ENCODE data around the gene YPEL4.

YPEL4 gene

DNA sequence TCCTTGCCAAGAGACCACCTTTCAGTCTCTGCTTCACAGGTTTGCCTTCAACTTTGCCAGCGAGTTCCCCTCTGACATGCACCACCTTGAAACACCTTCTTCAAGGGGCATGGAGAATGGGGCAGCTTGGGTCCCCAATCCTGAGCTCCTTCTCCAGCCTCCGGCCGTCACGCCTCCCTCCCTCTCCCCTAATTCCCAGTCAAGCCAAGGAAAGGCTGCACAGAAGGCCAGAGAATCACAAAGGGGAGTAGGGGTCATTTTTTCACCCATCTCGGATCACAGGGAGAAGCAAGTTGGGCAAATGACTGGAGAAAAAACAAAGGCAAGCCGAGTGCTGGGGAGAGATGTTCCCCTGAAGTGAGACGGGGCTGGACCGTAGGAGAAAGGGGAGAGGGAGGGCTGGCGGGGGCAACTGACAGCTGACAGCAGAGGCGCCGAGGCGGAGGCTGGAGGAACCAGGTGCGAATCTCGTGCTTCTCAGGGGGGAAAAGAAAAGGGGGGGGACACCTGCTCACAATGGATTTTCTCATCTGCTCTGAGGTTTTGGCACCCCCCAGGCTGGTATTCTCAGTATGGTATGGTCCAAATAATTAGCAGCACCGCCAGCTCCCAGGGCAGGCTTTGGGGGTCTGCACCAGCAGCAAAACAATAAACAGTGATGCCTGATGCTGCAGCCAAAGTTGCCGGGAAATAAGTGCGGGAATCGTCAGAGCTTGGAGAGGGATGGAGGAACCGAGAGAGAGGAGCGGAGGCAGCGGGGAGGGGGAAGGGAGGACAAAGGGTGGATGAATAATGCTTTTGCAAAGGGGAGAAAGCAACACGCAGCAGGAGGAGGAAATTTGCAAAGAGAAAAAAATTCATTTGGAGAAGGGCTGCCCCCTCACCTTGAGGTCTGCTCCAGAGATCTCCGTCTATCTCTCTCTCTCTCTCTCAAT is 644 bp downstream of the YPEL4 start:
- no peak for DNase-seq

DNA sequence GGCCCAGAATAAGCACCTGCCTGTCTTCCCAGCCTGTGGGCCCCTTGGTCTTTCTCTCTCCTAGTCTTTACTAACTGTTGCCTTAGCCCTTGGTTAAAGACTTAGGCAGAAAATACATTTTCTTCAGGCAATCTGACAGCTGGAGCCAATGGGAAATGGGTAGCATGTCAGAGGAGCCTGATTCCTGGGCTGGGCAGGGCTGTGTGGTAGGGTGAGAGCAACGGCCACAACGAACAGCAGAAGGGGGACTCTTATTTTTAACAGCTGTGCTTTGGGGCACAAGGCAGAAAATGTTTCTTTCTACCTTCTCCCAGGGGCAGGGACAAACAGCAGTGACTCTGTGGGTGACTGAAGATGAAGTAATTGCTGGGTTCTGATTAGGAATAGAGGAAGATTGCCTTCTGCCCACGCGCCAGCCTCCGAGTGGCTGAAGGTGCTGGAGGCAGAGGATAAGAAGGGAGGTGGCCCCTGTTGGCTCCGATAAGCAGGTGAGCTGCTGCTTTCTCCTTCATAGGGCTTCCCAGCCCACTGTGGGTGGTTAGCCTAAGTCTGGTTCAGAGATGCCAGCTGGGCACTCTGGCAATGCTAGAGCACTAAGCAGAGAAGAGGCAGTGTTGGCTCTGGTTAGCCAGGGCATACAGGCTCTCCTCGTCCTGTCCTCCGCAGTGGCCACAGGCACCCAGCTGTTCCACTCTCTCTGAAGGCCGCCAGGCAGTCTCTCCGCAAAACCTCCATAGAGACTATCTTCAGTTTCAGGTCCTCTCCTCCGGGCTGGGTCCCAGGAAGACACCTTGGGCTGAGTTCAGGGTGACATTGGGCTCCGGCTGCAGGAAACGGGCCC is 1.5 kb downstream of the YPEL4 start:
- DNase-seq: no peak

GRCh38 chr11:57647372-57647771 is 2.3 kb downstream of the YPEL4 start:
- DNase-seq: no peak

DNA sequence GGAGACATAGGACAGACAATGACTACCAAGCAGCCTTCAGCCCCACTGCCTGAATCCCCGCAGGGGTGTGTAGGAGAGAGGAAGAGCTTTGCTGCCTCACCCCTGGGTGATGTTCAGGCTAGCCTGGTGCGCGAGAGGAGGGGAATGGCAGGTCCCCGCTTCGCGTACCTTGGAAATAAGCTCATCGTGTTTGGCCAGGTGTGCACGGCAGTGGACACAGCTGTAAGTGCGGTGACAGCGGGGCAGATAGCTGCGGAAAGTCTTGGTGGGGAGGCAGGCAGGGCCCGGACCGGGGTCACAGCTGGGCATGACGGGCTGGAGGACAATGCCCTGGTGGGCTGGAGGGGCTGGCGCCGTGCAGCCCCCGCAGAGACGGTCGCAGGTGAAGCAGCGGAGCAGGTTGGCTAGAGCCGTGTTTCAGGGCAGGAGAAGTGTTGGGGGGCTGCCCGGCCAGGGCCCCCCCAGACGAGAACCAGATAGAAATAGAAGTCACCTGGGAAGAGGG is 2.9 kb downstream of the YPEL4 start:
- DNase-seq: no peak

DNA sequence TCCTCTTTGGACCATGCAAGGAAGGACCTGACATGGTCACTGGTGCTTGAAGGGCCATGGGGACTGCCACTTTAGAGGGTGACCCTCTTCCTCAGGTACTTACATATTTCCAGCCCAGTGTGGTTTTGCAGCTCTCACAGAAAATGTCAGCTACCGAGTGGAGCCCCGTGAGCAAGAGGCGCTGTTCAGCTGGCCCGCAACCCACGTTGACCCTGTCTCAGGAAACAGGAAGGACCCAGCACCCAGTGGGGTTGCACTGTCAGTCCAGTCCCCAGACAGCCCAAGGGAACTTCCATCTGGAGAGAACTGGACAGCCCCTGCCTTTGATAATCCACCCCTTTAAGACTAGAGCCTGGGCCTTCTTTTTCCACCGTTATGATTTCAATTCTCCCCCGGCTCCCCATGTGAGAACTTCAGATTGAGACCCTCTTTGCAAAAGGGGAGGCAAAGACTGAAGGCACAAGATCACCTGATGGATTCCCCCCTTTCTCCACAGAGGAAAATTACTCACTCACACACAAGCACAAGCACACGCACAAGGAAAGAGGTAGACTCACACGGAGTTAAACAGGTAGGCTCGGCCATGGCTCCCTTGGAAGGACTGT is 3.4 kb downstream of the YPEL4 start:
- no peak for DNase-seq

DNA sequence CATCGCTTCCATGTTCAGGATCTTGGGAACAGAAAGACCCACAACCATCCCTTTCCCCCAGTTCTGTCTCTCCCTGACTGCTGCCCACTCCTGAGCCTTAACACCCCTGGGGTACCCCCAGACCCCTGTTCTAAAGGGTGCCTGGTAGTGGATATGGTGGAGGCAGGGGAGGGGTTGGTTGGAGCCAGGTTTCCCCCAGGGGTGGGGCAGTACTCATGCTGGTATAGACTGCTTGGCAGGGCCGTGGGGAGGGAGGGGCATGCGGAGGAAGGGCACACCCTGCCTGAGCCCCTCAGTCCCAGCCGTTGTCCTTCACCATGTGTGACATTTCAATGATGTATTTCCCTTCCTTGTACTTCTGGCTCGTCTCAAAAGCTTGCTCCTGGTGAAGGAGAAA is 4.0 kb downstream of the YPEL4 start:
- DNase-seq: no peak

DNA sequence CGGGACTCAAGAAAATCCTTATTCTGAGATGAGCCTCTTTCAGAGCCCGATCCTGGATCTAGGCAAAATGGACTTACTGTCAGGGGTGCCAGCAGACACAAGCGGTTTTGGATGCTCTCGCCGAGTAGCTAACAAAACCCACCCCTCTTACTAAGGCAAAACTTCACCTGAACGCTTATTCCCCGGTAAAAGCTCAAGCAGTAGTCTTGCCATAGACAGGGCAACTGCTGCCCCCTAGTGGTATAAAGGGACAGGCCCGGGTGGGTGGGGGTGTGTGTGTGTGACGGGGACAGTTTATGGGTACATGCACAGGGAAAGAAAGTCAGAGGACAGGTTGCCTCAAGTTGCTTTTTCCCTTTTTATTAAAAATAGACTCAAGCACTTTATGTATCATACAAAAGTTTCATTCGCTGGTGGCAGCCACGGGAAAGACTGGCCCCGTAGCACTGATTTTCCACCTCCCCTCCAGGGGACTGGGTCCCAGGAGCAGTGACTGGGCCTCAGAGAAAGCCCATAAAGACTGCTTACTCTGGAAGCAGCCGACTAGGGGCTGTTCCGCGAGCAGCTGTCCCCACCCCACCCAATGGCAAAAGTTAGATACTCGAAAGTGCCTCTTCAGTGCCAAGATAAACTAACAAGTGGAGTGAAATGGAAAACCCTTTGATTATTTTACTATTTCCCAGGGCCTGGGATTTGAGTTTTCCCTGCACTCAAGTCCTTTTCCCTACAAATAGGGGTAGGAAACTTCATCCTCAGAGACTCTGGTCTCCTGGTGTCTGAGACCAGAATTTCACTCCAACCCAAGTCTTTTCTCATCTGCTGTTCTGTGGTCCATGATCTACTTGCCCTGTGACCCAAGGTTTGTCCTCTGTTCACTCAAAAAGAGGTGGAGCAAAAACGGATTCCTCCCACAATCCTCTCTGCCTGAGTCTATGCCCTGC is 4.7 kb downstream of the YPEL4 start:
- DNase-seq: peak; percentile 74

DNA sequence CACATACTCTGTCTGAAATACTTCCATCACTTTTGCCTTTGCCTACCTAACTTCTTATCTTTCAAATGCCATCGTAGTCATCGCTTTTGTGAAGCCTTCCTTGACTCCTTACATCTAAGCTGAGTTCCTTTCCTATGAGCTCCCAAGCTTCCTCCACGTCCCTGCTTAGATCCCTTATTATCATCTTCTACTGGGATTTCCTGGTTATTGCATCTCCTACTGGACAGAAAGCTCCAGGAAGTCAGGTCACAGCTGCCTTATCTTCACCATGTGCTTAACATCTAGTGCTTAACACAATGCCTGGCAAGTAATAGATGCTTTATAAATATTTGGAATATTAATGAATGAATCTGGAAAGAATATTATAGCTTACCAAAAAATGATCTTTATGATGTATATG is 5.9 kb downstream of the YPEL4 start:
- DNase-seq: no peak

- peak; percentile 34 for DNase-seq
These were observed 8.5 kb downstream of the YPEL4 start for GRCh38 chr11:57641011-57641807.

DNA sequence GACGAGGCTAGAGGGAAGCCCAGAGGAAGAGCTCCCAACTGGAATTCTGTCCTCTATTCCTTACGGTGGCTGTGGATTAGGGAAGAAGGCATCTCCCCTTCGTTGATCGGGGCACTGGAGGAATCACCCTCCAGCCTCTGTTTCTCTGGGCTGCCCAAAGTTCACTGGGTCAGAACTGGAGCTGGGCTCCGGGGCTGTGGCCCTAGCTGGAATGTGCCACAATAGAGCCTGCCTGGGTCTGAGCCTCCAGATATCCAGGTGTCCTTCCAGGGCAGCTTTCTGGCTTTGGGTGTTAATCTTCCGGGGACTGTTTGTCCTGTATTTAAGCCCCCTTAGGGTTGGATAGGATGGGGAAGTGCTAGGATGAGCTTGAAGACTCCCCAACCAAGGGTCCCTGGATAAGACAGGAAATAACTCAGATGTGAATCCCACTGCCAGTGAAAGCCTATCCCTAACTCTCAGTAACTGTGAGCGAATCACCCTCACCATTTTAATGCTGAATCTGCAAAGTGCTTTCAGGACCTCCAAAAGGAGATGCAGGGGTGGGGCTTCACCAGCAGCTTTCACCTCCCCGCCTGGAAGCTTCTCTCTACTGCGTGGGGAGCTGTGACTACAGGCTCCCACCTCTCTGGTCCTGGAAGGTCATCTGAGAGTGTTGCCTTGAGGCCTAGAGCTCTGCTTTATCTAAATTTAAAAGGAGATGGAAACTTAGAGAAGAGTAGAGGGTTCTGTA is 9.5 kb downstream of the YPEL4 start:
- no peak for DNase-seq

DNA sequence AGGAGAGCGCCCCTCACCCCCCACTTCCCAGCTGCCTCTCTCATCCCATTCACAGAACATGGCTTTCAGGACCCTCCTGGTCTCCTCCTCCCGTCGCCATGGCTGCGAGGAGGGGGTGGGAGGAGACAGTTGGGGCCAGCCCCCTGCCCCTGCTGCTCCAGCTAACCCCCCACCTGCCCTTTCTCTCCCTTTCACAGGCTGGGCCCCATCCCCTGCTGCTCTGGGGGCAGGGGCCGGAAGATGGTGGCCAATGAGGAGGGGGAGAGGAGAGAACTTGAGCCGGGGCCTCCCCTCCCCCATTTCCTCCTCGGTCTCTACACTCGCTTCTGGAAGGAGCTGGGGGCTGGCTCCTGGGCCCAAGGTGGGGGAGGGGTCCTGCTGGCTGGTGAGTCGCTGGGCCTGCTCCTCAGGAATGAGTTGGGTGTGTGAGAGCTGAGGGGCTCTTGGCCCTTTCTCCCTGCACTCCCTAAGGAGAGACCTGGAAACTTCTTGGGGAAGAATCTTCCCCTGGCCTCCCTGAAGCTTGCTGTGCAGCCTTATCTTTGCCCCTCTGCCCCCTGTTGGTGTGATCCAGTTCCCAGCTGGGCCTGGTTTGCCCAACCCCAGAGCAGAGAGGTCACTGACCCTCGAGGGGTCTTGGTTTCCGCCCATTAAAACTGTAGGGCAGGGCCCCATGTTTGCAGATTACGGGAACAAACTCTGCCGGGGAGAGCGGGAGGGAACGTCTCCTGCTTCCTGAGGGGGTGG is 10.2 kb downstream of the YPEL4 start:
- DNase-seq: no peak

GRCh38 chr11:57638811-57639320 is 10.8 kb downstream of the YPEL4 start:
- DNase-seq: no peak

- DNase-seq: peak; percentile 40
These were observed 11.5 kb downstream of the YPEL4 start for GRCh38 chr11:57638005-57638781.

DNA sequence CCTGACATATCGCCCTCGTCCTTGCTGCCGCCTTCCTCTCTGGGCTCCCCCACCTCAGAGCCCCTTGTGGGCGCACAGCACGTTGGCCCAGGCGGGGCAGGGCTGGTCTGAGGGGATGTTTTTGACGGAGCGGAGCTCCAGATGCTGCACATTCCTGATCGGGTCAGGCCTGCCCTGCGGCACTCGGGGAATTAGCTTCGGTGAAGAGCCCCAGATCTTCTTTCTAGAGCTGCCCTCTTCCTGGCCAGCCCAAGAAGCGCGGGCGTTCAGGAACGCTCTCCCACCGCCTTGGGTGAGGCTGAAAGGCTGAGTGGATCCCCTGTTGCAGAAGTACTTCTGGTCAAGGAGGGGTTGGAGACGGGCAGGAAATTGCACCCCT is 12.1 kb downstream of the YPEL4 start:
- DNase-seq: no peak

DNA sequence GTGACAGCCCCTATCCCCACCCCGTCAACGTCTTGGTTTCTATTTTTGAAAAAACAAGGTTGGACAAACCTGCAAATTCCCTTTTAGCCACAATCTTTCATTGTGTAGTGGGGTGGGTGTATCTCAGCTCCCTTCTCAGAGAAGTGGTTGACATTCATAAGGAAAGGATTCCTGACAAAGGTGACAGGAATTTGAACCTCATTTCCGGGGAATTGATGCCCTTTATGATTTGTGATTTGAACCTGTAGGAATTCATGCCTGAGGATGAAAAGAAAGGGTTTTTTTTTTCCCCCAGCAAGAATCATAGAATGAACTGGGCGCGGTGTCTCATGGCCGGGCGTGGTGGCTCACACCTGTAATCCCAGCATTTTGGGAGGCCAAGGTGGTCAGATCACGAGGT is 14.5 kb downstream of the YPEL4 start:
- DNase-seq: no peak

GRCh38 chr11:57634311-57634710 is 15.4 kb downstream of the YPEL4 start:
- no peak for DNase-seq

- no peak for DNase-seq
These were observed 16.2 kb downstream of the YPEL4 start for GRCh38 chr11:57633394-57634070.

- no peak for DNase-seq
These were observed 17.6 kb downstream of the YPEL4 start for GRCh38 chr11:57632116-57632515.
